ENCODE measurements around the gene ARID4A.
"Not testable (repeated sequence)": the region's sequence is repeated elsewhere in the genome, so short reads cannot be mapped to it uniquely, and the experiment has no call there.

Gene ARID4A, protein sequence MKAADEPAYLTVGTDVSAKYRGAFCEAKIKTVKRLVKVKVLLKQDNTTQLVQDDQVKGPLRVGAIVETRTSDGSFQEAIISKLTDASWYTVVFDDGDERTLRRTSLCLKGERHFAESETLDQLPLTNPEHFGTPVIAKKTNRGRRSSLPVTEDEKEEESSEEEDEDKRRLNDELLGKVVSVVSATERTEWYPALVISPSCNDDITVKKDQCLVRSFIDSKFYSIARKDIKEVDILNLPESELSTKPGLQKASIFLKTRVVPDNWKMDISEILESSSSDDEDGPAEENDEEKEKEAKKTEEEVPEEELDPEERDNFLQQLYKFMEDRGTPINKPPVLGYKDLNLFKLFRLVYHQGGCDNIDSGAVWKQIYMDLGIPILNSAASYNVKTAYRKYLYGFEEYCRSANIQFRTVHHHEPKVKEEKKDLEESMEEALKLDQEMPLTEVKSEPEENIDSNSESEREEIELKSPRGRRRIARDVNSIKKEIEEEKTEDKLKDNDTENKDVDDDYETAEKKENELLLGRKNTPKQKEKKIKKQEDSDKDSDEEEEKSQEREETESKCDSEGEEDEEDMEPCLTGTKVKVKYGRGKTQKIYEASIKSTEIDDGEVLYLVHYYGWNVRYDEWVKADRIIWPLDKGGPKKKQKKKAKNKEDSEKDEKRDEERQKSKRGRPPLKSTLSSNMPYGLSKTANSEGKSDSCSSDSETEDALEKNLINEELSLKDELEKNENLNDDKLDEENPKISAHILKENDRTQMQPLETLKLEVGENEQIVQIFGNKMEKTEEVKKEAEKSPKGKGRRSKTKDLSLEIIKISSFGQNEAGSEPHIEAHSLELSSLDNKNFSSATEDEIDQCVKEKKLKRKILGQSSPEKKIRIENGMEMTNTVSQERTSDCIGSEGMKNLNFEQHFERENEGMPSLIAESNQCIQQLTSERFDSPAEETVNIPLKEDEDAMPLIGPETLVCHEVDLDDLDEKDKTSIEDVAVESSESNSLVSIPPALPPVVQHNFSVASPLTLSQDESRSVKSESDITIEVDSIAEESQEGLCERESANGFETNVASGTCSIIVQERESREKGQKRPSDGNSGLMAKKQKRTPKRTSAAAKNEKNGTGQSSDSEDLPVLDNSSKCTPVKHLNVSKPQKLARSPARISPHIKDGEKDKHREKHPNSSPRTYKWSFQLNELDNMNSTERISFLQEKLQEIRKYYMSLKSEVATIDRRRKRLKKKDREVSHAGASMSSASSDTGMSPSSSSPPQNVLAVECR

DNA sequence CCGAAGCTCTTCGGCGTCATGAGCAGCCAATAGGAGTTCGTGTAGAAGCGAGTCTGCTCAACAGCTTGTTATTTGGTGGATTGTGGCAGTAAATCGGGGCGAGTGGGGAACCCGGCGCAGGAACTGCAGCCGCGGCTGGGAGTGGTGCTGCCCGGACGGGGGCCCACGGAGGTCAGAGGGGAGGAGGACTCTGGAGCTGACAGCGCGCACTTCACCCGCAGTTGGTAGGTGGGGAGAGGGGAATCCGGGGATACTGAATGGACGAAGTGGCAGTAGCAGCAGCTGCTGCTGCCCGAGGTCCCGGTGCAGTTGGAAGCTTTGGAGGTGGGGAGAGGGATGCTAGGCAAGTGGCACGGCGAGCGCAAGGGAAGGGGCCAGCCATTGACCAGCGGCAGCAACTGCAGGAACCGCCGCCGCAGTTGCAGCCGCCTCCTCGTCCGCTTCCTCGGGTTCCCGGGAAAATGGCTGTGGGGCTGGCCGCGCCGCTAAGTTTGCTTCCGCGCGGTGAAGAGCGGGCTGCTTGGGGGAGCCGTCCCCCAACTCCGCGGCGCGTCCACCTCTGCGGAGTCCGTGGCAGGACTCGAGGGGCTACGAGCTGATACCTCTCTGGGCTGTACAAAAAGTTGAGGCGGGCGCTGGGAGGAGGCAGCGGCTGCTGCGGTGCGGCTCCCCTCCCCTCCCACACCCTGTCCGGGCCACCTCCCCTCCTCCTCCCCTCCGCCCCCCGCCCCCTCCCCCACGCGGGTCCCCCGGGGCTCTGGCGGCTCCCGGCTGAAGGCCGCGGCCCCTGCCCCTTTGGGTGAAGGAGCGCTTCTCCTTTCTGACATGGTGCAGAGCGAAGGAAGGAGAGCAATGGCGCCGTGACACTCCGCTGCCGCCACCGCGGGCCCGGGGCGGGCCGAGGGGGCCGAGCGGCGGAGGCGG, at the start of gene ARID4A:
Gene ARID4A (plus strand): TSS at position 79 of the 924 bp plus-strand sequence. CDS start 1,300 bp downstream, outside the sequence.
- no peak for DNase-seq

DNA sequence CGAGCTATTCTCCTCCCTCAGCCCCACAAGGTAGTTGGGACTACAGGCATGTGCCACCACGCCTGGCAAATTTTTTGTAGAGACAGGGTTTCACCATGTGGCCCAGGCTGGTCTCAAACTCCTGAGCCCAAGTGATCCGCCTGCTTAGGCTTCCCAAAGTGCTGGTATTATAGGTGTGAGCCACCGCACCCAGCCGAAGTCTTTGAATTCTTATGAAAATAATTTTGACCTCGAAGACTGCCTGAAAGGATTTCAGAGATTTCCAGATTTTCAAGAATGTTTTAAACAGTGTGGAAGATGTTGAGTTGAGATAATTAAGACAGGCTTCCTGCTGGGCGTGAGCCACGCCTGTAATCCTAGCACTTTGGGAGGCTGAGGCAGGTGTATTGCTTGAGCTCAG, 48.7 kb upstream of the ARID4A start:
- no peak for DNase-seq

DNA sequence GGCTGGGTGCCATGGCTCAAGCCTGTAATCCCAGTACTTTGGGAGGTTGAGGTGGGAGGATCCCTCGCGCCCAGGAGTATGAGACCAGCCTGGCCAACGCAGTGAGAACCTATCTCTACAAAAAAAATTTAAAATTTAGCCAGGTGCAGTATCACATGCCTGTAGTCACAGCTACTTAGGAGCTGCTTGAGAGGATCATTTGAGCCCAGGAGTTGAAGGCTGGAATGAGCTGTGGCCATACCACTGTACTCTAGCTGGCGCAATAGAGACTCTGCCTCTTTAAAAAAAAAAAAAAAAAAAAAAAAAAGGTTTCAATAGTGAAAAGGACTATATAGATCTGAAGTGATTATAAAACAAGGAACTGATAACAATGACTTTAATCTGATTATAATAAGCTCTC, 40.2 kb upstream of the ARID4A start:
- no peak for DNase-seq

DNA sequence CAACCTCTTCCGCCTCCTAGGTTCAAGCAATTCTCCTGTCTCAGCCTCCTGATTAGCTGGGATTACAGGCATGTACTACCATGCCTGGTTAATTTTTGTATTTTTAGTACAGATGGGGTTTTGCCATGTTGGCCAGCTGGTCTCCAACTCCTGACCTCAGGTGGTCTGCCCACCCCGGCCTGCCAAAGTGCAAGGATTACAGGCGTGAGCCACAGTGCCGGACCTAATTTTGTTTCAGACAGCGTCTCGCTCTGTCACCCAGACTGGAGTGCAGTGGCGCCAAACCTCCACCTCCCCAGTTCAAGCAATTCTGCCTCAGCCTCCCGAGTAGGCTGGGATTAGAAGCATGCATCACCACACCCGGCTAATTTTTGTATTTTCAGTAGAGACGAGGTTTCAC, 36.4 kb upstream of the ARID4A start:
- DNase-seq: not testable (repeated sequence)

DNA sequence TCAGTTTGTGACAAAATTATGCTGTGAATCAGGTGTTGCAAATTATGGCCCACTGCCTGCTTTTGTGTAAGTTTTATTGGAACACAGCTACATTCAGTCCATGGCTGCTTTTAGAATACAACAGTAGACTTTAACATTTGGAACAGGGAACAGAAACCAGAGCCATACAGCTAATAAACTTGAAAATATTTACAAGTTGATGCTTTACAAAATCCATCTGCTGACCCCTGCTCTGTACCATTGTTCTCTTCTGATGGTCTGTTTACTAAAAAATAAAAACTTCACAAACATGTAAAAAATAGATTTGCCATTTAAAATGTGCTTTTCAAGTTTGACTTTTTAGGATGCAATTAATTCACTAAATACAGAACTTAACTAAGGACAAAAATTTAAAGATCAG, 33.0 kb upstream of the ARID4A start:
- DNase-seq: no peak

DNA sequence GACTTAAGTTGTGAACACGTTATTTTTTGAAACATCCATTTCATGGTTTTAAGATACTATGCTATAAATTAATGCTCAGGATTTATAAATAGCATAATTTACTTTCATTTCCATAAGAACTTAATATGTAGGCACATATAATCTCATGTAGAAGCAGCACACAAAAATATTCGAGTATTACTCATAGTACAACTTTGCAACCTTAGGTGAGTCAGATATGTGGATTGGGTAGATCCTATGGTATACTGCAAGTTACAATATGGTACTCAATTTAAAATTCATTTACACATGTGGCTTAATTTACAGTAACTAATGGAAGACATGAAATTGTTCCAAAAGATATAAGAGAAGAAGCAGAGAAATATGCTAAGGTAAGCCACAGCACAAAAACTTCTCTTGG, 27.7 kb upstream of the ARID4A start:
- DNase-seq: no peak

DNA sequence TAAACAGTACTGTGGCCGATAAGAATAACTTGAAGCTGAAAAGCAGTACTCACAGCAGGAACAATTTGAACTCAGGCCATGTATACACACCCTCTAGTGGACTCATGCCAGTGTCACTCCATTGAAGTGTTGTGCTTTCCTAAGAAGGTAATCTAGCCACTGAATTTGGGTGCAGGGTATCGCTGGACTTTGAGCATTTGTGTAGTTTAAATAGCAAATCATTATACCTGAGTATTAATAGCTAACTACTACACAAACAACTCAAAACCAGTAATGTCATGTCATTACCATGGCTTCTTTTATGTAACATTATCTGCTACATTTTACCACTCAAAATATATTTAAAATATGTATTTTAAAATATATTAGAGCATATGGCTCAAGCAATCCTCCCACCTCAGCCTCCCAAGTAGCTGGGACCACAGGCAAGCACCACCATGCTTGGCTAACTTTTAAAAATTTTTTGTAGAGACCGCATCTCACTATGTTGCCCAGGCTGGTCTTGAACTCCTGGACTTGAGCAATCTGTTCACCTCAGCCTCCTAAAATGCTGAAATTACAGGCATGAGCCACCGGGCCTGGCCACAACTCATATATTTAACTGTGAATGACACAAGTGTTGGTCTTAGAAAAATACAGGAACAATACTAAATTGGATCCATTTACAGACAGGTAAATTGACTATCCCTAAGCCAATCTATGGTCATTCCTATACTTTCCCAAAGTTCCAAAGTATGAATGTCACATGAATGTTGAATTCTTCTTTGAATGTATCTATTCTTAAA, 25.6 kb upstream of the ARID4A start:
- no peak for DNase-seq

DNA sequence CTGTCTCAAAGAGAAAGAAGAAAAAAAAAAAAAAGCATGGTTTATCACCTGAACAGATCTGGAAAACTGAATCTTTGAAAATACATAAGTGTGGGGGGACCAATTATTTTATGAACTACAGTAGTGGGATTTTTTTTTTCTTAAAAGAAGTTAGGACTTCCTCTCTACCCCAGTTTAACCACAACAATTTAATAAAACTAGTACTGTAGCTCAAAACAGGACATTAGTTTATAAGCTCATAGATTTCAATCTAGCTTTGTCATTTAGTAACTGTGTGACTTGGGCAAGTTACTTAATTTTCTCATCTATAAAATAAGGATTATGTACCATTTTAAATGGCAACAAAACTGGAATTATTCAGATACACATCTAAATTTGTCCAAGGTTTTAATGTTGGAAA, 23.5 kb upstream of the ARID4A start:
- DNase-seq: no peak

DNA sequence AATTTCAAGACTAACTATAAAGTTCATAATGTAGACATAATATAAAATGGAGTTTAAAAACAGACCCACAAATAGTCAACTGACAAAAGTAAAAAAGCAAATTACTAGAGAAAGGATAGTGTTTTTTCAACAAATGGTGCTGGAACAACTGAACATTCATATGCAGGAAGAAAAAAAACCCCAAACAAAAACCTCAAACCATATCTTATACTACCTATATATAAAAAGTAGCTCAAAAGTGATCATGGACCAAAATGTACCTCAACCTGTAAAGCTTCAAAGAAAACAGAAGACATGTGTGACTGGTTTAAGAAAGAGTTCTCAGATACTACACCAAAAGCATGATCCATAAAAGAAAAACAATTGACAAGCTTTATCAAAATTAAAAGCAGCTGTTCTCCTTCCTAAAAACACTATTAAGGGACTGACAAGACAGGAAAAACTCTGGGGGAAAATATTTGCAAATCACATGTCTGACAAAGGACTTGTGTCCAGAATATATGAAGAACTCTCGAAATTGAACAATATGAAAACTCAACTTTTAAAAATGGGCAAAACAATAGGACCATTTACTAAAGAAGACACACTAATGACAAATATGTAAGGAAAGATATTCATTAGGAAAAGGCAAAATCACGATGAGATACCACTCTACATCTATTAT, 22.7 kb upstream of the ARID4A start:
- no peak for DNase-seq

DNA sequence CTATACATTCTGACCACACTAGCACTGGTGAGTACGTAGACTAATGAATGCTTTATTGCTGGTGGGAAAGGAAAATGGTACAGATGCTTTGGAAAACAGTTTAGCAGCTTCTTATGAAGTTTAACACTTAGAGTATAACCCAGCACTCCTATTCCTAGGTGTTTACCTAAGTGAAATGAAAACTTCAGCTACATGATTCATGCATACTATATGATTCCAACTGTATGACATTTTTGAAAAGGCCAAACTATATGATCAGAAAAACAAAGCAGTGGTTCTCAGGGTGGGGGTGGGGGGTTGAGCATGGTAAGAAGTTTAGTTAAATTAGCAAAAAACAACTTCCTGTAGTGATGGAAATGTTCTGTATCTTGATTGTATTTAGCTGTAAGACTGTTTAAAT, 22.1 kb upstream of the ARID4A start:
- no peak for DNase-seq

DNA sequence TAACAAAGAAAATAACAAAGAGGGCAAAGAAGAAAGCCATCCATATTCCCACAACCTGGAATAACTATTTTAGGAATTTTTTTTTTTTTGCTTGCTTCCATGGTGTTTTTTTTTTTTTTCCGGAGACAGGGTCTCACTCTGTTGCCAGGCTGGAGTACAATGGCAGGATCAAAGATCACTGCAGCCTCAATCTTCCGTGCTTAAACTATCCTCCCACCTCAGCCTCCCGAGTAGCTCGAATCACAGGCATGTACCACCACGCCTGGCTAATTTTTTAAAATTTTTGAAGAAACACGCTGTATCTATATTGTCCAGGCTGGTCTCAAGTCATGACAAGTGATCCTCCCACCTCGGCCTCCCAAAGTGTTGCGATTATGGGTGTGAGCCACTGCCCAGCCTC, 20.2 kb upstream of the ARID4A start:
- DNase-seq: no peak

DNA sequence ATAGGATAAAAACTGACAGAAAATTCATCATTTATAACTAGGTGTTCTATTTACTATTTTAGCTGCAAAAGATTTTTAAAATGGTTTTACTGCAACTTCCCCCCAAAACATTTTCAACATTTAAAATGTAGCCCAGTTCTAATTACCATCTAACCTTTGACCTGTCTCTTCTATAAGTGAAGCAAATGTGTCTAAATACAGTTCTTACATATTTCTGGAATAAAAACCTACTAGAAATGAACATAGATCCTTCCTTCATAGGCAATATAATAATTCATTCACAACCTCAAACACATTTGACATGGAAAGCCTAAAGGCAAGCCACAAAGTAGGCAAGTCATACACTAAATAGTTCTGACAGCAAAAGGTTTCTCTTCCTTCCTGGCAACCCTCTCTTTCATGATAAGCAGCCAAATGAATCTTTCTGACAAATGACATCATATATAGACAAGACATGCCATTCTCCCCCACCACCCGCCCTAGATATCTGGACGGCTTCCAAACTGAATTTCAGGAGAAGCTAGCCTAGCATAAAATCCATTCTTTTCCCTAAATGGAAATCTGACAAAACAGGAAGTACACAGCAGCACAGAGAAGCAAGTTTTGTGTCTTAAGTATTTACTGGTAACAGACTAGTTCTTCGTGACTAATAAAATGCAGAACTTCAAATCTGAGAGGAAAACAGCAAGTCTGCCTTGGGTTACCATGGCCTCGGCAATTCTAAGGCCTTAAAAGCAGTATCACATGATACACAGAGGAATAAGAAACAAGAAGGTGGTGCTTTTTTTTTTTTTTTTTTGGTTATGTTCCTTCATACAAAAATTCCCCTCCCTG, 17.2 kb upstream of the ARID4A start:
- DNase-seq: no peak

DNA sequence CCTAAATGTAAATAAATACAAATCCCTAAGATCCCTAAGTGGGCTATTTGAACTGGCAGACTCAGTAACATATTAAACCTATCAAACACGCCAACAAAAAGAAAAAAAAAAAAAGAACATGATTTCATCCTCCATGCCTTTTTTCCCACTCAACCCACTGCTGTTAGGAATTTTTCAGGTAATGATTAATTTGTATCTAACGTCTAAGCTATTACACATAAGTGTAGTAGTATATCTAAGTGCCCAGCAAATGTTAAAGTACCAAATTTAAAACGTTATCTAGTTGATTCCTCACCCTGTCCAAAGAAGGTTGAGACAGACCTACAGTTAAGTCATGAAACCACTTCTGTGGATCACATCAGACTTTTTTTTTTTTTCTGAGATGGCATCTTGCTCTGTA, 16.4 kb upstream of the ARID4A start:
- DNase-seq: no peak

DNA sequence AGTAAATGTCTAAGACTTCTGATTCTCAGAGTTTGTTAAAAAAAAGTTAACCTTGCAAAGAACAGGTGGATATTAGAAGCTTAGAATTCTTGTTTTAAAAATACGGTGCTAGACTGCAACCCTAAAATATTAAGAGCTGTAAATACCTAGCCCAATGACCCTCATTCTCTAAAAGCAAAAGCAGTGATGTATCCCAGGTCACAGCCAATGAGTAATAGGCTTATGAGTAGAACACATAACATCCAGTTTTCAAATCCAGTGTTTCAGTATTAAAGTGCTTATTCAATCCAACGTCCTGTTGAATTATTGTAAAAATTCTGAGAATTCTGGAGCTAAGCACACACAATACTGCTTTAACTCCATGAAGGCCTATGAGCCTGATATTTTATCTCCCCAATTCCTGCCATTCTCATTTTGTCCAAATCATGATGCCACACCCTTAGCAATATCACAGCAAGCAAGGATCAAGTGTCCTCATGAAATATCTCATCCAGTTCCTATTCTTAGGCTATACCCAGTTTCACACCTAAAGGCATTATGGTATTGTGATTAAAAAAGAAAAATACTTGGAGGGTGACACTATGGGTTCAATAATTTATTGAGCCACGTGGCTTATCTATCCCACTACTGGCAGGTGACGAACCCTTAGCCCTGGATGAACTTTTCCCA, 15.3 kb upstream of the ARID4A start:
- no peak for DNase-seq

DNA sequence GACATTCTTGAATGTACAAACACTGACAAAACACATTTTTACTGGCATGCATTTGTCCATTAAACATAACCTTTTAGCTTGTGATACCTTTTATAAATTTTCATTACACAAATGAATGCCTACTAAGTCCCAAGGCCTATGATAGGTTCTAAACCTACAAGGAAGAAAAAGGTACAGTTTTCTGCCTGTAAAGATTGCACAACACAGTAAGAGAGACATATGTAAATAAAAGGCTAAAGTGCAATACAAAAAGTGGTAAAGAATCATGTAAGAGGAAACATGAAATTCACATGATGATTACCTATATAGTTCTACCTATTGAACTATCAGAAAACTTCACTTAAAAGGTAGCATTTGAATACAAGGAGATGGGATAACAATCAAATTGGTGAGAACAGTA, 14.6 kb upstream of the ARID4A start:
- DNase-seq: no peak

DNA sequence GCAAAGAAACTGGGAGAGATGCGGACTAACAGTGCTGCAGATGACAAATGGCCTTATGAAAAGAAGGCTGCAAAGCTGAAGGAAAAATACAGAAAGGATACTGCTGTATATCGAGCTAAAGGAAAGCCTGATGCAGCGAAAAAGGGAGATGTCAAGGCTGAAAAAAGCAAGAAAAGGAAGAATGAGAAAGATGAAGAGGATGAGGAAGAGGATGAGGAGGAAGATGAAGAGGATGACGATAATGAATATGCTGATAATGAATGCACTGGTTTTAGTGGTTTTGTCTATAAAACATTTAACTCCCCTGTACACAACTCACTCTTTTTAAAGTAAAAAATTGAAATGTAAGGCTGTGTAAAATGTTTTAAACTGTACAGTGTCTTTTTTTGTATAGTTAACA, 13.2 kb upstream of the ARID4A start:
- no peak for DNase-seq

DNA sequence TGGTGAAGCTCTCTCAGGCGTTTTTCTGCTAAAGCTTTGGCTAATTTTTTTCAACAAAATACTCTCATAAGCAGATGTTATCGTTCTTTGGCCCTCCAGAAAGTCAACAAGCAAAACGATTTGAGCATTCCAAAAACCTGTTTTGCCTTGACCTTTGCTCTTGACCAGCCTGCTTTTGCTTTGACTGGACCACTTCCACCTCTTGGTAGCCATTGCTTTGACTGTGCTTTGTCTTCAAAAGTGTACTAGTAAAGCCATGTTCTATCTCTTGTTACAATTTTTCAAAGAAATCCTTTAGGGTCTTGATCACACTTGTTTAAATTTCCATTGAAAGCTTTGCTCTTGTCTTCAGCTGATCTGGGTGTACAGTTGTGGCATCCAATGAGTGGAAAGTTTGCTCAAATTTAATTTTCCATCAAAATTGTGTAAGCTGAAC, 10.7 kb upstream of the ARID4A start:
- DNase-seq: no peak

DNA sequence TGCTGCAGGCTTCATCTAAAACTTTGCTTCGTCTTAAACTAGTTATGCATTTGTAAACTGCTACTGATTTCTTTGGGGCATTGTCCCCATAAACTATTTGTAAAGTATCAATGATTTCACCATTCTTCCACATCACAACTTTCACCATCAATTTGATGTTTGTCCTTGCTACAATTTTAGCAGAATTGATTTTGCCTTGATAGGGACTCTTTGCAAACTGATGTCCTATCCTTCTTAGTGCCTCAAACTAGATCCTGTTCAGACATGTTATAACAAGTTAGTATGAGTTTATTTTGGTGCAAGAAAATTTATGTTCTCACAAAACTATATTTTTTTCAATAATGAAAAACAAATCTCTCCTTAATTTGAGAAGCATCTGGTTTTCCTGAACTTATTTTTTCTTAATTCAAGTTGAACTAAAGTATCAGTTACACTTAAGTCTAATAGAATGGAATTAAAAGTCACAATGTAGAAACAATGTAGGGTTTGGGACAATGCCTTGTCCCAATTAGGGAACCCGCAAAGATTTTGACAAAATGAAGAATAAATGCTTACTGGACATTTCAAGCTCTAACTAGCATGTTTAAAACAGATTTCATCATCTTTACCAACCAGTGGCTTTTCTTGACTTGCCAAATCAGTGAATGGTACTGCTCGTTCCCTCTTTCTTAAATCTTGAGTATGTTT, 10.1 kb upstream of the ARID4A start:
- DNase-seq: no peak

DNA sequence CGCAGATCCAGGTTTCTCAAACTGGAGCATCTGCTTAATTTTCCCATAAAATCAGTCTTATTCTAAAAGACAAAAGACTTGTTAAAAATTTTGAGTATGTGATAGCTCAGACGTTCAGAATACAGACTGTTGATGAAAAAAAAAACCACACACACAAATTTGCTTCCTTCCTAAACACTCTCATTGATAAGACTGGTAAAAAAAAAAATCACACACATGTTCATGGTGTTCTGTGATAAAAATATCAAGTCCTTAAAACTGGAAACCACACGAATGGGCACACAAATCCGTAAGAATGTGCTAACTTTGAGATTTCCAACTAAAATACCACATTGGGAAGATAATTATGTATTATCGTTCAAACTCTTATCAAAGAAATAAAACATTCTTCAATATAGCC, 6.7 kb upstream of the ARID4A start:
- no peak for DNase-seq
